DMS153 (cell line): ENCODE results near the gene FRMPD2.

Source experiments
- DNase-seq: peaks from one replicate; lab custom pipeline; 2025; lab: John Stamatoyannopoulos, UW

The FRMPD2 gene

DNA sequence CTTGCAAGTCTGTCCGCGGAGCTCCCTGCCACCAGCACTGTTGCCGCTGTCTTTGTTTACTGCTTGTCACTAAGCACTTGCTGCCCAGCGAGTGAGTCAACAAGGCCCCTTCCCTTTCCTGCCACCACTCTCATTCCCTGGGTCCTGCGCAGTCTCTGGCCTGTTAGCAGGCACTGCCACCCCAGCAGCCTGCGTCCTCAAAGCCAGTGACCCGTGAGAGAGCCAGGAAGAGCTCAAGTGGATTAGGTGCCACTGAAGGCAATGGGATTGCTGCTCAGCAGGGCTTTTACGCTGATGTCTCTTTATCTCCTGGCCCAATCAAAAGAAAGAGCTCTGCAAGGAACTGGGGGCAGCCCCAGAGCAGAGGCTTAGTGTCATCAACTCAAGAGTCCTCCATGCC is at the start of gene FRMPD2:
TSS of gene FRMPD2 (minus strand) at position 61 of the 400 bp plus-strand sequence. CDS start 129 bp downstream, outside the sequence.
- peak; percentile 62 for DNase-seq

- no peak for DNase-seq
These were observed 47.5 kb upstream of the FRMPD2 start for GRCh38 chr10:48322017-48322416.

DNA sequence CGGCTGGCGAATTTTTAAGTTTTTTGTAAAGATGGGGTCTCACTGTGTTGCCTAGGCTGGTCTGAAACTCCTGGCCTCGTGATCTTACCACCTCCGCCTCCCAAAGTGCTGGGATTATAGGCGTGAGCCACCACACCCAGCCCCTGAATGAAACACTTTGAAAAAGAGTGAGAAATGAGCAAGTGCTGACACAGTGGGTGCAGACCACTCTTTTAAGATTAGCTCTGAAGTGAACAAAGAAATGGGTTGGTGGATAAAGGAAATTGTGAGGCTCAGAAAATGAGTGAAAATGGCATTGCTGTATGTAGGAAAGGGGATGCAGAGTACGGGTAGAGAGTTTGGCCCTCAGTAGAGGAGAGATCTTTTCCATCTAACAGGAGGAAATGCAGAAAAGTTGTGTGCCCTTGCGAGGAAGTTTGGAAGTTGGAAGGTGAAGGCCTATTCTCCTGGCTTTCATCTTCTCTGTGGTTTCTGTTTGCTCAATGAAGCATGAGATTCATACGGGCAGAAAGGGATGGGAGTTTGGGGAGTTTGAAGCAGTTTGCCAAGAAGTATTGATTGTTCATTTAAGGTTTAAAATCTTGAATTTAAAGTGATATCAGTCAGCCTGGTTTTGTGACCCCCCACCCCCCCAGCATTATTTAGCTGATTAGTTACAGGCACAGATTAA is 43.0 kb upstream of the FRMPD2 start:
- DNase-seq = no peak

DNA sequence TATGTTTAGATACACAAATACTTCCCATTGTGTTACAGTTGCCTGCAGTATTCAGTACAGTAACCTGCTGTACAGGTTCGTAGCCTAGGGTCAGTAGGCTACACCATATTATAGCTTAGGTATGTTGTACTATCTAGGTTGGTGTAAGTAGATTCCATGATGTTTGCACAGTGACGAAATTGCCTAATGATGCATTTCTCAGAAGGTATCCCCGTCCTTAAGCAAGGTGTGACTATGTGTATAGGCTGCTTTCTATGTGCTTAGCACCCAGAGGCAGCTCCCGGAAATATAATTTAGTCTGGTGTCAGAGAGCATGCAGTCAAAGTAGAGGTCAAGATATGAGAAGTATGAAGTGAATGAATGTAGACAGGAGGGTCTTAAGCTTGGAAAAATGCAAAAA is 41.7 kb upstream of the FRMPD2 start:
- no peak for DNase-seq

DNA sequence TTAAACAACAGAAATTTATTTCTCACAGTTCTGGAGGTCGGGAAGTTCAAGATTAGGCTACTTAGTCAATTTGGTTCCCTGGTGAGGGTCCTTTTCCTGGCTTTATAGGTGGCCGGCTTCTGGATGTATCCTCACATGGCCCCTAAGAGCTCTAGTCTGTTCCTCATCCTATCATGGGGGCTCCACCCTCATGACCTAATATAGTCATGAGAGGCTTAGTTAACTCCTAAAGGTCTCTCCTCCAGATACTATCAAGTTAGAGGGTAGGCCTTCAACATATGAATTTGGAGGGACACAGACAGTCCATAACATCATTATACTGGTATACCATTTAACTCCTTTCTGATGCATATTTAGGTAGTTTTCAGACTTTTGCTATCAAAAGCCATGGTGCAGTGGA is 39.6 kb upstream of the FRMPD2 start:
- DNase-seq = no peak

DNA sequence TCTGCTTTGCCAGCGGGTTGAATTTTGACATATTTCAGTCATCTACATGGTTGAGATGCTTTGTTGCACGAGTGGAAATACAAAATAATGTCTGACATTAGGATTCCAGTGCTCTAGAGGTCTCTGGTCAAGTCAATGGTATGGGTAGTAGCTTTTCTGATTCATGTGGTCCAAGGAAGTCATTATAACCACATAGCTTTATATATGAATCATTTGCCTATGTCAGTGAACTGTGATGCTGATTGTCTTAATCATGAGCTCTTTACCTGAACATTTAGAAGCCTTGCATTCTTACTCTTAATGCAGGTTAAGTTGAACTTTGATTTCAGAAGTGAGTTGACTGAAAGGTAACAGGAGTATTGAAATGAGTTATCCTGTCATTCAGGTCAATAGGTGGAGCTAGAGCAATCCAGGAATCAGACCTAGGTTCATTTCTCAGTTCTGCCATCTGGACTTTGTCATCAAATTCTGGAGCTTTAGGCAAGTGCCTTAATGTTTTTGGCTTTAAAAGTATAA is 35.3 kb upstream of the FRMPD2 start:
- DNase-seq = no peak

GRCh38 chr10:48307711-48308018 is 33.2 kb upstream of the FRMPD2 start:
- DNase-seq = no peak

GRCh38 chr10:48306870-48307710 is 32.6 kb upstream of the FRMPD2 start:
- DNase-seq = no peak

DNA sequence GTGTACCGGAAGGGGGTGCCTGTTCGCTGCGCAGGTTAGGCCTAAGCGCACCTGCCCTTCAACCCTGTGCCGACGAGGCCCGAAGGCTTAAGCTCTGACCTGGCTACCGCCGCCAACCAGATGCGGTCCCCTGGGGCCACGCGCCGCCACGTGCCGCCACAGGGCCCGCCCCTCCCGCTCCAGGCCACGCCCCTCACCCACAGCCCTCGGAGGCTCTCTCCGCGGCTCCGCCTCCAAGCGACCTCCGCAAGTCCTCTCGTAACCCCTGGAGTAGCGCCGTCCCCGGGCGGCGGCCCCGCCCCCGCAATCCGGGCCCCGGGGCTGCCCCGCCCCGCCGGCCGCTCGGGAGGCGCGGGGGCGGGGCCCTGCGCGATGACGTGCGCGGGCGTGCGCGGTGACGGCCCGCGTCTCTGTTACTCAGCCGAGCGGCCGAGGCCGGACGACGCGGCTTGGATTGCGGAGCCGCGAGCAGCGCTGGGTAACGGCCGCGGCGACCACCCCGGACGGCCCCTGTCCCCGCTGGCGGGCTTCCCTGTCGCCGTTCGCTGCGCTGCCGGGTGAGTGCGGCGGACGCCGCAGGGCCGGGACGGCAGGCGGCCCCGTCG is 31.9 kb upstream of the FRMPD2 start, which contains the start of gene MAPK8:
TSS of gene MAPK8 (plus strand) at position 413 of the 605 bp plus-strand sequence. CDS start 94,984 bp downstream, outside the sequence.
- peak; percentile 93 for DNase-seq

DNA sequence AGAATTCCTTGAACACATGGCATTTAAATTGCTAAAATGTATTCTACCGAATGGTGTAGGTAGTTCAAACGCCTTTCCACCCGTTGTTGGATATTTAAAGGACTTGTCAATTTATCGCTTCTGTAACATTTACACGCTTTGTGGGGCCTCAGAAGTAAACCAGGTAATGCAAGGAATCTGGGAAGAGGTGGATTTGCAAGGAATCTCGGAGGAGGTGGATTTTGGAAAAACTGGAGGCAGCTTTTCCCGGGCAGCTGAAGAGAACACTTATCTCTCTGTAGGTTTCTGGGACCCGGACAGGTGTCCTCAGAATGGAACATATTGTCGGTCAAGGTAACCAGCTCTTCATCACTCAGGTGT is 31.4 kb upstream of the FRMPD2 start:
- no peak for DNase-seq

DNA sequence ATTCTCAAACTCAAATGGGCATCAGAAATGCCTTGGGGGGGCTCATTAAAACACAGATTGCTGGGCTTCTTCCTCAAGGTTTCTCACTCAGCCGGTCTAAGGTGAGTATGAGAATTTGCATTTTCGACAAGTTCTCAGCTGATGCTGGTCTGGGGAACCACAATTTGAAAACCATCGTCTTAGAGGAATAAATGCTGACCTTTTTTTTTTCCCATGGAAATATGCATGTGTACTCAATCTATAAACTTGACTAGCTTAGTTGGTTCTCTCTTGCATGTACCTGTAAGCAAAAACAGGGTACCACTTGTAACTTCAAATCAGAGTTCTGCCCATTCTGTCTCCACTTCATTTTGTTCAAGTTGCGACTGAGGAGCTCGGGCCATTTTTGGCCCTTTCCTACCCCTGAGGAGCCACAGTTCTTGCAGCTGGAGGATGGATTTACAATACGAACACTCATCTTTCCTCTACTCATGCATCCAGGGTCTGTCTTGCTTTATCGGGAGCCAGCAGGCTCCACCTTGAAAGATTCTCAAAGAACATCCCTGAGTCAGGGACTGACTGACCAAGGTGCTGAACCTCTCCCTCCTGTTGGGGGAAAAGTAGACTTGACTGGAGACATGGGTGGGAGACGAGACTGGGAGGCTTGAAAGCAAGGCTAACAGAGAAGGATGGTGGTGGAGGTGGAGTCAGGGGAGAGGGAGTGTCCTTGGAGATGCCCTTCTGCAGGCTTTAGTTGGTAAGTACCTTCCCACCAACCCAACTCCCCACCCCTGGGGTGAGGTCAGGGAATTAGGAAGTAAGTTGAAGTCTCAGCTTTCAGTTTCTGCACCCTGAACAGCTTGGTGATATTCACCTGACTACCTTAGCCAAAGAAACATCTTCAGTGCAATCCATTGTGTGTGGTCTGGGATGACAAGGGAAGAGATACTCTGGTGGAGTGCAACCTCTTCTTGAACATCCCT is 28.3 kb upstream of the FRMPD2 start:
- no peak for DNase-seq

DNA sequence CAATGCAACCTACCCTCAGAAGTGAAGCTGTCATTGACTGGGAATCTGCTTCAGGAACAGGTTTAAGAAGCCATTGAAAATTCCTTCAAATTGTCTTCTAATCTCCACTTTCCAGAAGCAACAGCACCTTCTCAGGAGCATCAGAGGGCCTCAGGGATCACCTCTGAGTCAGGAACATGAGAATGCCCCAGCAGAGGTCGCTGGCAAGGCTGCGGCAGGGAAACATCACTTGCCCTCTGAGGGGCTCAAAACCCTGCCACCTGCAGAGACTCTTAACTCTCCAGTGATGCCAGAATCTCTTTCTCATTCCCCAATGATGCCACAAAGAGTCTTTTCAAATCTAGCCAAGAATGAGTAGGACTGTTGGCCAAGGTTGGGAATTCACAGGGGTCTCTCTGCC is 26.1 kb upstream of the FRMPD2 start:
- no peak for DNase-seq

- DNase-seq = no peak
These were observed 25.2 kb upstream of the FRMPD2 start for GRCh38 chr10:48299692-48300091.

- DNase-seq = no peak
These were observed 24.6 kb upstream of the FRMPD2 start for GRCh38 chr10:48299066-48299465.

GRCh38 chr10:48296576-48297098 is 22.1 kb upstream of the FRMPD2 start:
- no peak for DNase-seq

- DNase-seq = no peak
These were observed 19.9 kb upstream of the FRMPD2 start for GRCh38 chr10:48294431-48294830.

GRCh38 chr10:48292616-48293015 is 18.1 kb upstream of the FRMPD2 start:
- no peak for DNase-seq

DNA sequence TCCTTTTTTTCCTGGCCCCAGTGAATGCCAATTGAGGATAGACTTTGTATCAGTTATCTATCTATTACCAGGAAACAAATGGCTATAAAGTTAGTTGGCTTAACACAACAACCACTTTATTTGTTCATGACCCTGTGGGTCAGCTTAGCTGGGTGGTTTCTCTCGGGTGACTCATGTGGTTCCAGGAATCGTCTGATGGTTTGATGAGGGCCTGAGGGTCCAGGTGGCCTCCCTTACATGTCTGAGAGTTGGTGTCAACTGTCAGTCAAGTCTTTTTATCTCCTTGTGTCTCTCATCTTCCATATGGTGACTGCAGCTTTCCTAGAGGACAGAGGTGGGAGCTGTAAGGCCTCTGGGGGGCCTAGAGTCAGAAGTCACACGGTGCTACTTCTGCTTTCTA is 16.7 kb upstream of the FRMPD2 start:
- no peak for DNase-seq

DNA sequence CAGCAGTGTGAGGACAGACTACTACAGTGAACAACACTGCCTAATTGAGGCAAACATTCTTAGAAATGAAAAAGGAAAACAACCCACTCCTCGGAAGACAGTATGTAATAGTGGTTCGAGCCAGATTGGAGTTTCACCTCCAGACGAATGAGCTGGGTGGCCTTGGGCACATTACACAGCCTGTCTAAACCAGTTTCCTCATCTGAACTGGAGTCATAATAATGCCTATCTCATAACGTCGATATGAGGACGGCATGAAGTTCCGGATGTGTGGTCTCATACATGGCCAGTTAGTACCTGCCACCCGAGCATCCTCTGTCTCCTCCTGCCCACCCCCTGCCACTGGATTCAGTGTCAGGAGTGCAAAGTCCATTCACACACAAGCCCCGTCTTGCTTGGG is 15.8 kb upstream of the FRMPD2 start:
- DNase-seq = no peak

GRCh38 chr10:48289501-48290238 is 15.2 kb upstream of the FRMPD2 start:
- peak; percentile 21 for DNase-seq

- DNase-seq = no peak
These were observed 14.2 kb upstream of the FRMPD2 start for GRCh38 chr10:48288661-48289060.
